LNCaP clone FGC (cell line): ENCODE data around the gene AP1G1.

Source experiments
- DNase-seq: peaks from one replicate; pipeline ENCODE4 v3.0.0-alpha.2; 2011; ENCODE audit warnings: low read depth
- H3K4me3 ChIP-seq: 2 replicates; pipeline ENCODE4 v1.5.1; 2011; ENCODE audit warnings: mild to moderate bottlenecking, low read depth, low read length, control low read depth
- TF ChIP-seq, protein P1 (sequence below): IDR thresholded peaks from 2 replicates; pipeline ENCODE4 v1.5.1; 2012; ENCODE audit warnings: mild to moderate bottlenecking; ENCODE audit not compliant: control insufficient read depth, insufficient read depth; ENCODE audit errors: extremely low read depth

AP1G1 gene

DNA sequence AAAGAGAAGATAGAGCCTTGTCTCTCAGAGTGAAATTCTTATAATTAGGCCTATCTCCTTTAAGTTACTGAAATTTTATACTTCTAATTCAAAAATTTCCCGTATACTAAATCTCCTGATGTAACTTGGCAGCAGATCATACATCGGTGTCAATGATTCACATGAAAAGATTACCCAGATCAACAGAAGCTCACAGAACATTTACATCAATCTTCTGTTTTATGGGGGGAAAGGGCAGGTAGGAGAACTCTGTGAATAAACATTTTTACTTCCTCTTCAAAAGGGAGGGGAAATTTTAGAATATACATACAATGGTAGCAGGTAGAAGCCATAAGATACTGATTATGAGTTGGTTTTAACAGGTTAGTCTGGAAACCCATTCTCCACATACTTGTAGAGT is 127.3 kb downstream of the AP1G1 start:
- TF ChIP-seq, protein P1, sequence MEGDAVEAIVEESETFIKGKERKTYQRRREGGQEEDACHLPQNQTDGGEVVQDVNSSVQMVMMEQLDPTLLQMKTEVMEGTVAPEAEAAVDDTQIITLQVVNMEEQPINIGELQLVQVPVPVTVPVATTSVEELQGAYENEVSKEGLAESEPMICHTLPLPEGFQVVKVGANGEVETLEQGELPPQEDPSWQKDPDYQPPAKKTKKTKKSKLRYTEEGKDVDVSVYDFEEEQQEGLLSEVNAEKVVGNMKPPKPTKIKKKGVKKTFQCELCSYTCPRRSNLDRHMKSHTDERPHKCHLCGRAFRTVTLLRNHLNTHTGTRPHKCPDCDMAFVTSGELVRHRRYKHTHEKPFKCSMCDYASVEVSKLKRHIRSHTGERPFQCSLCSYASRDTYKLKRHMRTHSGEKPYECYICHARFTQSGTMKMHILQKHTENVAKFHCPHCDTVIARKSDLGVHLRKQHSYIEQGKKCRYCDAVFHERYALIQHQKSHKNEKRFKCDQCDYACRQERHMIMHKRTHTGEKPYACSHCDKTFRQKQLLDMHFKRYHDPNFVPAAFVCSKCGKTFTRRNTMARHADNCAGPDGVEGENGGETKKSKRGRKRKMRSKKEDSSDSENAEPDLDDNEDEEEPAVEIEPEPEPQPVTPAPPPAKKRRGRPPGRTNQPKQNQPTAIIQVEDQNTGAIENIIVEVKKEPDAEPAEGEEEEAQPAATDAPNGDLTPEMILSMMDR: no peak
- no peak for DNase-seq
- H3K4me3 ChIP-seq: no peak overlapping the region
